C4-2B (cell line): ENCODE data around the gene SLC27A4.

Source experiments
- H3K27ac ChIP-seq: fragments of 450-650 bp; 2 replicates; pipeline ENCODE4 v1.5.1; 2017
- ZFX ChIP-seq: fragments of 450-650 bp; IDR thresholded peaks from 2 replicates; pipeline ENCODE4 v1.6.1; 2017
- TF ChIP-seq, protein P1 (sequence below): fragments of 450-650 bp; conservative IDR thresholded peaks from 2 replicates; pipeline ENCODE4 v1.5.1; 2017; ENCODE audit warnings: mild to moderate bottlenecking

The SLC27A4 gene

DNA sequence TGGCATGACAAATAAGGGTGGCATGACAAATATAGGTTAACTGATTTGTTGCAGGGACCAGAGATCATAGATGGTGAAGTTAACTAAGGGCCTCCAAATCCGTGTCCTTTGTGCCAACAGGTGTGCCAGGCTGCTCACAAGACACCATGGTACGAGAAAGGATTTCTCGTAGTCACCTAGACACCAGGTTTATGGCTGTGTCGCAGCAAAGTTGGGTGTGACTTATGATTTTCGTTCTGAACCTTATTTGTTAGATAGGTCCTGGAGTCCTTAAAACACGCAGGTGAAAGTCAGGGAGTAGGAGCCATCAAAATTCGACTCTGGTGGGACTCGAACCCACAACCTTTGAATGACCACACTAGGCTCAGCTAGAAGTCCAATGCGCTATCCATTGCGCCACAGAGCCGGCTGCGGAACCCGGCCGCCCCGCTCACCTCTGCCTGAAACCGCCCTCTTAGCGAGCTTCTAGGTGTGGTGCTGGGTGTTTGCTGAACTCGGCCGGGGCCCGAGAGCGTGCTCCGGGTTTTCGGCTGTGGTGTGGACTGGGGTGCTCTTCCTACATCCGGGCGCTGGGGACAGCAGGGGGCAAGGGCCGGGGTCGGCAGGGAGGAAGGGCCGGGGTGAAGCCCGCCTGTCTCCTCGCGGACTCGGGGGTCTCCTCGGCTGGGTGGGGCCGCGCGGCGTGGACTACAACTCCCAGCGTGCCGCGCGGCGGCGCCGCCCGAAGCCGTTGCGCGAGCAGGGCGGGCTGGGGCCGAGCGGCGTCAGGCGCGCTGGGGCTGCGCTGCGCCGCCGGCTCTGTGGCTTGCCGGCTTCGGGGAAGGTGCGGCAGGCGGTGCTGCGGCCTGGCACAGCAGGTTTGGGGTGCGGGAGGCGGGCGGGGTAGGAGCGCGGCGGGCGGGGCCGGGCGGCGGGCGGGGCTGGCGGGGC is at the start of gene SLC27A4:
Gene SLC27A4 (plus strand): TSS at position 767 of the 930 bp plus-strand sequence. CDS start 2,606 bp downstream, outside the sequence.
- H3K27ac ChIP-seq, result peak within 1 kb of the TSS; percentile 73
- TF ChIP-seq, protein P1, sequence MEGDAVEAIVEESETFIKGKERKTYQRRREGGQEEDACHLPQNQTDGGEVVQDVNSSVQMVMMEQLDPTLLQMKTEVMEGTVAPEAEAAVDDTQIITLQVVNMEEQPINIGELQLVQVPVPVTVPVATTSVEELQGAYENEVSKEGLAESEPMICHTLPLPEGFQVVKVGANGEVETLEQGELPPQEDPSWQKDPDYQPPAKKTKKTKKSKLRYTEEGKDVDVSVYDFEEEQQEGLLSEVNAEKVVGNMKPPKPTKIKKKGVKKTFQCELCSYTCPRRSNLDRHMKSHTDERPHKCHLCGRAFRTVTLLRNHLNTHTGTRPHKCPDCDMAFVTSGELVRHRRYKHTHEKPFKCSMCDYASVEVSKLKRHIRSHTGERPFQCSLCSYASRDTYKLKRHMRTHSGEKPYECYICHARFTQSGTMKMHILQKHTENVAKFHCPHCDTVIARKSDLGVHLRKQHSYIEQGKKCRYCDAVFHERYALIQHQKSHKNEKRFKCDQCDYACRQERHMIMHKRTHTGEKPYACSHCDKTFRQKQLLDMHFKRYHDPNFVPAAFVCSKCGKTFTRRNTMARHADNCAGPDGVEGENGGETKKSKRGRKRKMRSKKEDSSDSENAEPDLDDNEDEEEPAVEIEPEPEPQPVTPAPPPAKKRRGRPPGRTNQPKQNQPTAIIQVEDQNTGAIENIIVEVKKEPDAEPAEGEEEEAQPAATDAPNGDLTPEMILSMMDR, result no peak
- TF ChIP-seq ZFX, result 0 out of 2 replicates have a peak, but pooled peaks have one; percentile 70

DNA sequence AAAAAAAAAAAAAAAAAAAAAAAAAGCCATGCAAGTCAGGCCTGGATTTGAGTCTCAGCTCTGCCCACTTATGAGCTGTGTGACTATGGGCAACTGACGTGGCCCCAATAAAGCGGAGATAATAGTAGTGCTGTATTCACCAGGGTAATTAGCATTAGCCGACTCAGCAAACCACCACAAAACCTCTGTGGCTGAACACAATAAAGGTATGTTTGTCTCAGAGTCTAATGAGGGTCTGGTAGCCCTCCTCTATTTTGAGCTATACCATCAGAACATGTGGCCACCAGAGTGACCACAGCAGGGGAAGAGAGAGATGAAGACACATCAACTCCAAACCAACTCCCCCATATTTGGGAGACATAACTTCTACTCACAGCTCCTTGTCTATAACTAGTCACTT is 48.3 kb upstream of the SLC27A4 start:
- no peak for TF ChIP-seq ZFX
- TF ChIP-seq, protein P1, result no peak
- no peak overlapping the region for H3K27ac ChIP-seq

DNA sequence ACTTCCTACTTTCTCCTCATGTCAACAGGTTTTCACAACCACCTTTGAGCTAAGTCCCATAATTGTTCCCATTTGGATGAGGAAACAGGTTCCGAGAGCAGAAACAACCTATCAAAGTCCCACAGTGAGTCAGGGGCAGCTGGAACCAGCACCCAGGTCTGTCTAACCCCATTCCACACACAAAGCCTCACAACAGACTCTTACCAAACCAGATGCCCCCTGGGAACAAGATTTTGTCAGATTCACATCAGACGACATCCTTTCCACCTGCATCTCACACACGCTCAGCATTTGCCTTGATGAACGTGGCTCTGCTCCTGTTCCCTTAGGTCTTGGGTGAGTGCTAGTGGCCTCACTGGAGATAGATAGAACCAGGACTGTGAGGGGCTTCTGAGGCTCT is 47.2 kb upstream of the SLC27A4 start:
- no peak overlapping the region for H3K27ac ChIP-seq
- TF ChIP-seq, protein P1, result no peak
- no peak for TF ChIP-seq ZFX

DNA sequence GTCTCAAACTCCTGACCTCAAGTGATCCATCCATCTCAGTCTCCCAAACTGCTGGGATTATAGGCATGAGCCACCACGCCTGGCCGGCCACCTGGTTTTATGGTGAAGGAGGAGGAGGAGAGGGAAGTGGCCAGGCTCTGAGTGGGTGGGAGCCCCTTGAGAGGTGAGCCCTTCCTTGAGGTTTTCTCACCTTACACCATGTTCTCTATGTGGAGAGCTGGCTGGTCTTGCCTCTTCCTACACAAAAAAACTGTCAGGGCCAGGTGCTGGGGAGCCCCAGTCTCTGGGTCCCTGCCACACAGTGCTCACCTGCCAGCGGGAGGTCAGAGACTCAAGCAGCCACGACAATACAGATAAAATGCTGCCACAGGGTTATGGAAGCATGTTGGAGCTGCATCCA is 46.2 kb upstream of the SLC27A4 start:
- H3K27ac ChIP-seq, result no peak overlapping the region
- TF ChIP-seq, protein P1, result no peak
- TF ChIP-seq ZFX, result no peak

DNA sequence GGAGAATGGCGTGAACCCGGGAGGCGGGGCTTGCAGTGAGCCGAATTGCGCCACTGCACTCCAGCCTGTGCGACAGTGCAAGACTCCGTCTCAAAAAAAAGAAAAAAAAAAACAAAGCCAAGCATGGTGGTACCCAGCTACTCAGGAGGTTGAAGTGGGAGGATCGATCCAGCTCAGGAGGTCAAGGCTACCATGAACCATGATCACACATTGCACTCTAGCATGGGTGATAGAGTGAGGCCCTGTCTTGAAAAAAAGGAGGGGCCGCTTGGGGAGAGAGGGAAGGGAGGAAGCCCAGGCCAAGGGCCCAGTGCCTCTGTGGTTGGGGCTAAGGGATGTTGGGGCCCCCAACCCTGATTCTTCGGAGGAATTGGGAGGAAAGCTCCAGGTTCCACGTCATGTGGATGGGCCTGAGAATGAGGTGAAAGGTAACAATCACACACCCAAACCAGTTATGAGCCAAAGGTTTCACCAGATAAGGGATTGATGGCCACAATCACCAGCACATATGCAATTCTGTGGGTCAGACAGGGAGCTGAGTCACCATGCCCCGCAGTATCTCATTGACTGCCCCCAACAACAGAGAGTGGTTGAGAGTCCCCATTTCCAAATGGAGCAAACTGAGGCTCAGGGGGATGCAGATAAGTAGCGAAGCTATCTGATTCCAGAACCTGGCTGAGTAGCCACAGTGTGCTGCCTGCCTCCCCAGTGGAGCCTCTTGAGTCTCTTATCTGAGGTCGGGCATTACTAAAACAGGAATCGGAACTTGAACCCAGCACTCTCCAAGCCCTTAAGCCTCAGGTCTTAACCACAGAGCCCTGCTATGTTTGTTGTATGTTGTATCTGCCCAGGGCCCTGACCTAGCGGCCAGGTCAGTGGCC is 43.7 kb upstream of the SLC27A4 start:
- TF ChIP-seq ZFX, result no peak
- TF ChIP-seq, protein P1, result no peak
- no peak overlapping the region for H3K27ac ChIP-seq

DNA sequence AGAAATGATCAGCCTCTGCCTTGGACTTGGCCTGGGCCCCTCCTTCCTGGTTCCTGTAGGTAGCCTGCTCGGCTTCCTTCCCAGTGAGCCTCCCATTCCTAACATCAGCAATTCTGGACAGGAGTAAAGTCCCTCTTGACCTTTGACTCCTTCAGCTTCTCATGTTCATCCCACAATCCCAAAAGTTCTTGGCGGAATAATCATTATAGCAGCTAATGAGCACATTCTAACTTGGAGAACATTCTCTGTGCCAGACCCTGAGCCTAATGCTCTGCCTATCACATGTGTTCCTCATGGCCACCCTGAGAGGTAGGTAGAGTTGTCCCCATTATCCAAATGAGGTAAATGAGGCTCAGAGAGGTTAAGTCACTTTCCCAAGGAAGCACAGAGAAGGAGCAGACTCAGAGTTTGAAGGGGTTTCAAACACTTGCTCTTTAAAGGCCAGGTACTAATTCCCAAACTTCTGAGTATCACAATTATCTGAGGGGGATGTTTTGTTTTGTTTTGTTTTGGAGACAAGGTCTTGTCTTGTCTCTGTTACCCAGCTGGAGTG is 43.0 kb upstream of the SLC27A4 start:
- no peak overlapping the region for H3K27ac ChIP-seq
- TF ChIP-seq ZFX, result no peak
- TF ChIP-seq, protein P1, result no peak
